Neural crest cell (in vitro differentiated cells): ENCODE measurements around the gene INMT. TPM values are rescaled to one million over a fixed set of nuclear protein-coding genes. Genes with fewer than 3 reads are reported as not detected.

Experiments
- DNase-seq: peaks from one replicate; pipeline ENCODE4 v3.0.0; 2021; ENCODE audit warnings: low read depth, mixed read lengths, low spot score
- H3K27ac Mint-ChIP-seq: one replicate; pipeline ENCODE4 v1.8.0; 2021; ENCODE audit warnings: mild to moderate bottlenecking, mixed read lengths; ENCODE audit not compliant: unreplicated experiment
- H3K27me3 Mint-ChIP-seq: 2 replicates; pipeline ENCODE4 v1.8.0; 2021; ENCODE audit warnings: low read depth, mild to moderate bottlenecking, mixed read lengths
- H3K36me3 Mint-ChIP-seq: 2 replicates; pipeline ENCODE4 v1.8.0; 2021; ENCODE audit warnings: low read depth, mild to moderate bottlenecking, mixed read lengths
- H3K4me1 Mint-ChIP-seq: 2 replicates; pipeline ENCODE4 v1.8.0; 2021; ENCODE audit warnings: mixed read lengths
- H3K4me3 Mint-ChIP-seq: one replicate; pipeline ENCODE4 v1.8.0; 2021; ENCODE audit warnings: mild to moderate bottlenecking, mixed read lengths
- H3K9me3 Mint-ChIP-seq: 2 replicates; pipeline ENCODE4 v1.8.0; 2021; ENCODE audit warnings: mixed read lengths
- CTCF ChIP-seq: fragments of 200-600 bp; sonication (generic); conservative IDR thresholded peaks from 2 replicates; pipeline ENCODE4 v1.5.0; 2021; ENCODE audit warnings: antibody characterized with exemption, mild to moderate bottlenecking
- total RNA-seq: library from RNA; stranded (reverse); gene quantifications from 2 replicates; pipeline ENCODE4 v1.2.1, GENCODE V29; 2021

Gene INMT
- total RNA-seq, 1 donor from 2014 or later = 0.77 TPM

DNA sequence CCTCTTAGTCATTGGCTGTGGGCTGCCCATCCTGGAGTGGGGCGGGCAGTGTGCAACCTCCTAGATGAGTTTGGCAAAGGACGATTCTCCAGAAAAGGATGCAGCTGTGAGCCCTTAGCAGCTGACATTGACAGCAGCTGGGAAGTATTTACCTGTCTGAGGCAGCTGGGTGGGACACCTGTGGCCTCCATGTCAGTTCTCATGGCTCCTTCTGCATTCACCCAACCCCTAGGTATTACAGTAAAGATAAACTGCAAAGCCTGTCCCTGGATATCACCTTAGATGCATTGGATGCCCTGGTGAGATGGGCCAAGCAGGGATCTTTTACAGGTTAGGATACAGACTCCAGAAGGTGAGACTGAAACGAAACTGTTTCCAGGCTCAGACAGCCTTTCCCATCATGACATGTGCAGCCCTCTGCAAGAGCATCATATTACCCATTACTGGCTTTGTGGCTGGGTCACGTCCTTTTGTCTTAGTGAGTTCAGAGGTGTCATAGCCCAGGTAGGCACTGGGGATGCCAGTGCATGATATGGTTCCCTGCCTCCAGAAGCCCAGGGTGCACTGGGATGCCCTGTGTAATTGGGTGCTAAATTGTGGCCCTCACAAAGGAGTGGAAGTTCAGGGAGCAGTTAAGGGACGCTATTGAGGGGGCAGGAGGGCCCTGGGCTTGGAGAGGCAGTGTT is 48.2 kb downstream of the INMT start:
- Mint-ChIP-seq H3K9me3 (peaks cover 2% of the 10 kb centered on the region), H3K36me3 (no peaks in the 10 kb centered on the region), H3K4me1 (peaks cover 11% of the 10 kb centered on the region), H3K27ac (peak overlapping the region; percentile 35), H3K4me3 (no peak overlapping the region), H3K27me3 (no peaks in the 10 kb centered on the region)
- no peak for DNase-seq
- TF ChIP-seq CTCF = no peak

GRCh38 chr7:30800785-30801252 is 48.9 kb downstream of the INMT start:
- H3K9me3 Mint-ChIP-seq = peaks cover 2% of the 10 kb centered on the region
- H3K27ac Mint-ChIP-seq = peak overlapping the region; percentile 35
- H3K27me3 Mint-ChIP-seq = no peaks in the 10 kb centered on the region
- peak; percentile 30 for DNase-seq
- H3K4me3 Mint-ChIP-seq = no peak overlapping the region
- H3K4me1 Mint-ChIP-seq = peaks cover 18% of the 10 kb centered on the region
- TF ChIP-seq CTCF = peak; percentile 79
- peaks cover 3% of the 10 kb centered on the region for H3K36me3 Mint-ChIP-seq

DNA sequence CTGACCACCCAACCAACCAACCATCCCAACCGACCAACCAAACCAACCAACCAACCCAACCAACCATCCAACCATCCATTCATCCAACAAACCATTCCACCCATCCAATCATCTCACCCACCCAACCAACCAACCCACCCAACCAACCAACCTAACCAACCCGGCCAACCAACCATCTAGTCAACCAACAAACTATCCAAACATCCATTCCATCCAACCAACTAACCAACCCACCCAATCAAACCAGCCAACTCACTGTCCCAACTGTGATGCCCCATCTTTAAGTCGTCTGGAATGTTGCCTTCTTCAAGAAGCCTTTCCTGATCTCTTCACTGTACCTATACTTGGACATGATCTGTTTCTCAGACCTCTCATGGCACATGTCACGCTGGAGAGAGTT is 50.9 kb downstream of the INMT start:
- no peak for TF ChIP-seq CTCF
- Mint-ChIP-seq H3K4me1 (peaks cover 24% of the 10 kb centered on the region), H3K4me3 (no peak overlapping the region), H3K27me3 (no peaks in the 10 kb centered on the region), H3K9me3 (peaks cover 2% of the 10 kb centered on the region), H3K27ac (no peak overlapping the region), H3K36me3 (peaks cover 8% of the 10 kb centered on the region)
- DNase-seq = no peak

- H3K36me3 Mint-ChIP-seq = peaks cover 16% of the 10 kb centered on the region
Measured at GRCh38 chr7:30804078-30804661, 52.2 kb downstream of the INMT start.

GRCh38 chr7:30805081-30805691 is 53.3 kb downstream of the INMT start:
- no peaks in the 10 kb centered on the region for H3K27me3 Mint-ChIP-seq
- H3K4me3 Mint-ChIP-seq = no peak overlapping the region
- peaks cover 2% of the 10 kb centered on the region for H3K9me3 Mint-ChIP-seq
- peaks cover 16% of the 10 kb centered on the region for H3K36me3 Mint-ChIP-seq
- no peak for TF ChIP-seq CTCF
- H3K27ac Mint-ChIP-seq = peak overlapping the region; percentile 74
- peaks cover 24% of the 10 kb centered on the region for H3K4me1 Mint-ChIP-seq
- no peak for DNase-seq

More at GRCh38 chr7:30804078-30804661, 52.2 kb downstream of the INMT start:
- Mint-ChIP-seq H3K27ac (no peak overlapping the region), H3K9me3 (peaks cover 2% of the 10 kb centered on the region), H3K4me3 (no peak overlapping the region), H3K27me3 (no peaks in the 10 kb centered on the region), H3K4me1 (peaks cover 24% of the 10 kb centered on the region)
- no peak for TF ChIP-seq CTCF
- DNase-seq = no peak
